Measurements from ENCODE around the gene DDHD1.

Gene DDHD1

DNA sequence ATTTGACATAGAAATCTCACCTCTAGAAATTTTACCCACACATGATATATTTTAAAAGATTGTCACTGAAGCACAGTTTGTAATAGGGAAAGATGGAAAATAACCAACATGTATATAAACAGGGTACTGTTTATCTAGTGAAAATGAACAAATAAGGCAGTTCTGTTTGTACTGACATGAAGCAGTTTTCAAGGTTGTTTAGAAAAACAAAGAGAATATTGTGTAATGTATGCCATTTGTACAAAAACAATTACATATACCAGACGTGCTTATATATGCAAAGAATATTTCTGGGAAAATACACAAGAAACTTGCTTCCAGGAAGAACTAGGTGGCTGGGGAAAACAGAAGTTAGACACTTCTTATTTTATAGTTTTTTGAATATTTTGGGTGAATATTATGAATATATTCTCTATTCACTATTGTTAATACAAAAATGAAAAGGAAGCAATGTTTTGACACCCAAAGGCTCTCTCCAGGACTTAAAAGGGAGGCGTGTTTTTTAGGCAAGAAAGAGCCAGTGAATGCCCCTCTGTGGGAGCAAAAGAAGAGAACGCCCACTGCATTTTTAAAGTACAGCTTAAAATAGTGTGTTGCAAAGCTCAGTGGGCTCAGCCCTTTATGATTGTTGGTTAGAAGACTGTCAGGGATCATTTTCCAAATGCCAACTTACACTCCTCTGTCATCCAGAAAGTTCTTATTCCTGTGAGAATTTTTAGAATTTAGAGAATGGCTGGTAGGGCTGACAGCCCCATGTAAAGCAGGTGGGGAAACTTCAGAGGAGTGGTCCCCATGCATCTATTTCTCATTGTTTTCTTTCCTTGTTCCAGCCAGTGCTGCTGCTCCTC, 142.7 kb downstream of the DDHD1 start:
- DNase-seq (ENCODE audit: low read depth) = no peak
- no peak overlapping the region for H3K4me3 ChIP-seq (ENCODE audit: low read depth, low read length)
- TF ChIP-seq, protein P1, sequence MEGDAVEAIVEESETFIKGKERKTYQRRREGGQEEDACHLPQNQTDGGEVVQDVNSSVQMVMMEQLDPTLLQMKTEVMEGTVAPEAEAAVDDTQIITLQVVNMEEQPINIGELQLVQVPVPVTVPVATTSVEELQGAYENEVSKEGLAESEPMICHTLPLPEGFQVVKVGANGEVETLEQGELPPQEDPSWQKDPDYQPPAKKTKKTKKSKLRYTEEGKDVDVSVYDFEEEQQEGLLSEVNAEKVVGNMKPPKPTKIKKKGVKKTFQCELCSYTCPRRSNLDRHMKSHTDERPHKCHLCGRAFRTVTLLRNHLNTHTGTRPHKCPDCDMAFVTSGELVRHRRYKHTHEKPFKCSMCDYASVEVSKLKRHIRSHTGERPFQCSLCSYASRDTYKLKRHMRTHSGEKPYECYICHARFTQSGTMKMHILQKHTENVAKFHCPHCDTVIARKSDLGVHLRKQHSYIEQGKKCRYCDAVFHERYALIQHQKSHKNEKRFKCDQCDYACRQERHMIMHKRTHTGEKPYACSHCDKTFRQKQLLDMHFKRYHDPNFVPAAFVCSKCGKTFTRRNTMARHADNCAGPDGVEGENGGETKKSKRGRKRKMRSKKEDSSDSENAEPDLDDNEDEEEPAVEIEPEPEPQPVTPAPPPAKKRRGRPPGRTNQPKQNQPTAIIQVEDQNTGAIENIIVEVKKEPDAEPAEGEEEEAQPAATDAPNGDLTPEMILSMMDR (IDR thresholded peaks at IDR 0.05; ENCODE audit: low read depth, low read length, missing control alignments) = no peak

DNA sequence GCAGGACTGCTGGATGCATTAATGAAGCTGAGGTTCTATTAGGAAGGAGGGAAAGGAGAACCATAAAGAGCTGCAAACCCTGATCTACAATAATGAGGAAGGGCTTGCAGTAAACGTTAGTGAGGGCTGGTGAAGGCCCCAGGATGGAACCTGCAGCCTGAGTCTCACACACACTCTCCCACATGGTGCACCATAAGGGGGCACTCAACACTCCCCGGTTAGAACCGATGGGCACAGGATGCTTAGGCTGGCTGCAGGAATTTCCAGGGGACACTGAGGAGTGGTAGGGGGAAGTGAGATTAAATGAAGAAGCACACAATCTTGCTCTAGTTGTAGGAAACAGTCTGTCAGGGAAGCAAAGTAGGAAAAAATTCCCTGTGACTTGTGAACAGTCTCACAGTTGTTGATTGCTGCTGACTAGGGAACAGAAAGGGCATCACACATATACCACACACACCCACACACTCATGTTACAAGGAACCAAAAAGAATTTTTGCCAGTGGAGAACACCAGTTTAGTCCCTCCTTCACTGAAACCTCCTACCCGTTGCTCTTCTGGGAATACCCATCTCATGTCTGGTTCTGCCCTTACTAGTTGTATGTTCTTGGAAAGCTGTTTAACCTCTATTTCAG, 146.1 kb downstream of the DDHD1 start:
- no peak overlapping the region for H3K4me3 ChIP-seq (ENCODE audit: low read depth, low read length)
- no peak for DNase-seq (ENCODE audit: low read depth)
- TF ChIP-seq, protein P1 (IDR thresholded peaks at IDR 0.05; ENCODE audit: low read depth, low read length, missing control alignments) = no peak

GRCh38 chr14:53004976-53005375, 148.1 kb downstream of the DDHD1 start:
- TF ChIP-seq, protein P1 (IDR thresholded peaks at IDR 0.05; ENCODE audit: low read depth, low read length, missing control alignments) = no peak

GRCh38 chr14:53003776-53004175, 149.3 kb downstream of the DDHD1 start:
- TF ChIP-seq, protein P1 (IDR thresholded peaks at IDR 0.05; ENCODE audit: low read depth, low read length, missing control alignments) = no peak
- DNase-seq (ENCODE audit: low read depth) = no peak
- H3K4me3 ChIP-seq (ENCODE audit: low read depth, low read length) = no peak overlapping the region

More at GRCh38 chr14:53004976-53005375, 148.1 kb downstream of the DDHD1 start:
- DNase-seq (ENCODE audit: low read depth) = no peak
- H3K4me3 ChIP-seq (ENCODE audit: low read depth, low read length) = no peak overlapping the region

GRCh38 chr14:53002576-53002975, 150.5 kb downstream of the DDHD1 start:
- DNase-seq (ENCODE audit: low read depth) = no peak
- TF ChIP-seq, protein P1 (IDR thresholded peaks at IDR 0.05; ENCODE audit: low read depth, low read length, missing control alignments) = no peak
- H3K4me3 ChIP-seq (ENCODE audit: low read depth, low read length) = no peak overlapping the region

DNA sequence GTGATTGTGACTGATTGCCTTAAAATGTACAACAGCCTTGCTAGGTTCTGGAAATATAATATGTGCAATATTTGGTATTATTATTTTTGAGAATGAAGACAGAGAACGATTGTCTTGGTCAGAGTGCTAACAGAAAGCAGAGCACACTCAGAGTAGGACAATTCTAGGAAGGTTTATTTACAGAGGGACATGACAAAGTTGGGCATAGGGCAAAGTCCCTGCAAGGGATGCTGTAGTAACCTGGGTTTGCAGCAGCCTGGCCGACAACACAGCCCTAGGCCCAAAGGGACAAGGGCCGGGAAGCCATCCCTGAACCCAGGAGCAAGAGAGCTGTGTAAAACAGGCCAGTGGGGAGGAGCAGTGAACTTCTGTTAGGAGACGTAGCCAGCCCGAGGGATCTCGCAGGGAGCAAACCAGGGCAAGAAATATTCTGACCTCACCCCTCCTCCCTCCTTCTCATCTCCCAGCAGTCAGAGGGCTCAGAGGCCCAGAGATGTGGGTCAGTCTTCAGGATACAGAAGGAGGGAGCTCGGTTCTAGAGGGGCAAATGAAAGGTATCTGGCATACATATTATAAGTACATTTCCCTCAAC, 151.2 kb downstream of the DDHD1 start:
- TF ChIP-seq, protein P1 (IDR thresholded peaks at IDR 0.05; ENCODE audit: low read depth, low read length, missing control alignments) = no peak

More for the DNA sequence above, 151.2 kb downstream of the DDHD1 start:
- no peak for DNase-seq (ENCODE audit: low read depth)
- no peak overlapping the region for H3K4me3 ChIP-seq (ENCODE audit: low read depth, low read length)

Data from GM12864 (cell line).